ENCODE results near the gene CXCL16. TPM values are rescaled to one million over a fixed set of nuclear protein-coding genes. Genes with fewer than 3 reads are reported as not detected.
"Not testable (repeated sequence)": the region's sequence is repeated elsewhere in the genome, so short reads cannot be mapped to it uniquely, and the experiment has no call there.

CXCL16 gene
- total RNA-seq, 1 experiment from 2014 or later: 4.0 TPM

- no peak for TF ChIP-seq EZH2 (IDR thresholded peaks at IDR 0.05; ENCODE audit: borderline replicate concordance, low read depth, low read length, poor library complexity, severe bottlenecking)
- TF ChIP-seq CTCF (conservative IDR thresholded peaks at IDR 0.05; ENCODE audit: low read depth, low read length): no peak
- no TSS peak for BruUV-seq (replicated peaks)
- no peaks in the 10 kb centered on the region for H3K27me3 ChIP-seq (replicated peaks; ENCODE audit: insufficient read depth, low read depth, low read length, poor library complexity)
- H3K36me3 ChIP-seq (ENCODE audit: insufficient read depth, low read length, poor library complexity, severe bottlenecking): no peaks in the 10 kb centered on the region
- CTCF ChIA-PET: interaction anchor here (0.5 kb wide), 1 partner anchor 169 kb away, joined by 7 read pairs; no protein-coding TSS in a partner anchor
- intact Hi-C loops (cut with micrococcal nuclease; ENCODE audit: unreplicated experiment): no loop called here
- H3K27ac ChIP-seq (ENCODE audit: low read depth, low read length, poor library complexity, severe bottlenecking): no peak overlapping the region
- H3K4me3 ChIP-seq (ENCODE audit: low read depth, low read length, poor library complexity, severe bottlenecking): no peak overlapping the region
- H3K9me3 ChIP-seq (ENCODE audit: low read depth, low read length, poor library complexity, severe bottlenecking): no peaks in the 10 kb centered on the region
- POLR2A ChIA-PET (ENCODE audit: low non-redundant PET): interaction anchor here (0.6 to 0.8 kb wide), 2 partner anchors 70 to 82 kb away, joined by 3 to 4 read pairs; no protein-coding TSS in a partner anchor
- DNase-seq (ENCODE audit: low spot score): peak; percentile 83
- peaks cover 21% of the 10 kb centered on the region for H3K4me1 ChIP-seq (ENCODE audit: insufficient read depth, low read length, poor library complexity, severe bottlenecking)
Measured at GRCh38 chr17:4708436-4708835, 31.3 kb downstream of the CXCL16 start.

- CTCF ChIA-PET: no interaction called here
- Histone ChIP-seq H3K4me3 (ENCODE audit: low read depth, low read length, poor library complexity, severe bottlenecking) (no peak overlapping the region), H3K36me3 (ENCODE audit: insufficient read depth, low read length, poor library complexity, severe bottlenecking) (no peaks in the 10 kb centered on the region), H3K4me1 (ENCODE audit: insufficient read depth, low read length, poor library complexity, severe bottlenecking) (peaks cover 19% of the 10 kb centered on the region), H3K27ac (ENCODE audit: low read depth, low read length, poor library complexity, severe bottlenecking) (no peak overlapping the region), H3K27me3 (replicated peaks; ENCODE audit: insufficient read depth, low read depth, low read length, poor library complexity) (no peaks in the 10 kb centered on the region), H3K9me3 (ENCODE audit: low read depth, low read length, poor library complexity, severe bottlenecking) (no peaks in the 10 kb centered on the region)
- DNase-seq (ENCODE audit: low spot score): no peak
- POLR2A ChIA-PET (ENCODE audit: low non-redundant PET): no interaction called here
- TF ChIP-seq EZH2 (IDR thresholded peaks at IDR 0.05; ENCODE audit: borderline replicate concordance, low read depth, low read length, poor library complexity, severe bottlenecking): no peak
- TF ChIP-seq CTCF (conservative IDR thresholded peaks at IDR 0.05; ENCODE audit: low read depth, low read length): no peak
- intact Hi-C loops (cut with micrococcal nuclease; ENCODE audit: unreplicated experiment): no loop called here
- no TSS peak for BruUV-seq (replicated peaks)
Measured at GRCh38 chr17:4706121-4706520, 33.6 kb downstream of the CXCL16 start.

GRCh38 chr17:4704991-4705390 is 34.7 kb downstream of the CXCL16 start:
- no peaks in the 10 kb centered on the region for H3K27me3 ChIP-seq (replicated peaks; ENCODE audit: insufficient read depth, low read depth, low read length, poor library complexity)
- no peak overlapping the region for H3K27ac ChIP-seq (ENCODE audit: low read depth, low read length, poor library complexity, severe bottlenecking)
- TF ChIP-seq CTCF (conservative IDR thresholded peaks at IDR 0.05; ENCODE audit: low read depth, low read length) (no peak), EZH2 (IDR thresholded peaks at IDR 0.05; ENCODE audit: borderline replicate concordance, low read depth, low read length, poor library complexity, severe bottlenecking) (no peak)
- no peaks in the 10 kb centered on the region for H3K36me3 ChIP-seq (ENCODE audit: insufficient read depth, low read length, poor library complexity, severe bottlenecking)
- ChIA-PET POLR2A (ENCODE audit: low non-redundant PET) (no interaction called here), CTCF (no interaction called here)
- H3K4me1 ChIP-seq (ENCODE audit: insufficient read depth, low read length, poor library complexity, severe bottlenecking): peaks cover 17% of the 10 kb centered on the region
- H3K9me3 ChIP-seq (ENCODE audit: low read depth, low read length, poor library complexity, severe bottlenecking): no peaks in the 10 kb centered on the region
- DNase-seq (ENCODE audit: low spot score): no peak
- BruUV-seq (replicated peaks): no TSS peak
- intact Hi-C loops (cut with micrococcal nuclease; ENCODE audit: unreplicated experiment): no loop called here
- H3K4me3 ChIP-seq (ENCODE audit: low read depth, low read length, poor library complexity, severe bottlenecking): peak overlapping the region; percentile 100

- Histone ChIP-seq H3K4me3 (ENCODE audit: low read depth, low read length, poor library complexity, severe bottlenecking) (peak overlapping the region; percentile 100), H3K4me1 (ENCODE audit: insufficient read depth, low read length, poor library complexity, severe bottlenecking) (peaks cover 13% of the 10 kb centered on the region), H3K27ac (ENCODE audit: low read depth, low read length, poor library complexity, severe bottlenecking) (peak overlapping the region; percentile 89)
- intact Hi-C loops (cut with micrococcal nuclease; ENCODE audit: unreplicated experiment); DNase-seq (ENCODE audit: low spot score); CTCF ChIA-PET; H3K36me3 ChIP-seq (ENCODE audit: insufficient read depth, low read length, poor library complexity, severe bottlenecking); H3K27me3 ChIP-seq (replicated peaks; ENCODE audit: insufficient read depth, low read depth, low read length, poor library complexity); POLR2A ChIA-PET (ENCODE audit: low non-redundant PET); H3K9me3 ChIP-seq (ENCODE audit: low read depth, low read length, poor library complexity, severe bottlenecking): not testable (repeated sequence)
- TSS peak; percentile 92 for BruUV-seq (replicated peaks)
Measured at GRCh38 chr17:4704574-4704907, 35.2 kb downstream of the CXCL16 start.

Measured in A673 (cell line).